B cell (primary cell): Measurements from ENCODE around the gene FSIP1. TPM values are rescaled to one million over a fixed set of nuclear protein-coding genes. Genes with fewer than 3 reads are reported as not detected.

Source experiments
- ATAC-seq: fragments of 200-7000 bp; cut with Tn5 transposase; one replicate; pipeline ENCODE4 v1.10.0; 2021; ENCODE audit warnings: low read depth, mild to moderate bottlenecking, moderate number of reproducible peaks, moderate library complexity
- CTCF ChIA-PET: fragments of 350-600 bp; sonication (Branson Sonifier 250); formaldehyde crosslinking; loops from one replicate; lab custom pipeline; 2021; ENCODE audit warnings: antibody characterized with exemption, inconsistent platforms; lab: Charles Lee
- POLR2A ChIA-PET: fragments of 350-600 bp; sonication (Branson Sonifier 250); formaldehyde crosslinking; loops from one replicate; lab custom pipeline; 2021; ENCODE audit warnings: antibody characterized with exemption; lab: Charles Lee
- DNase-seq: peaks from one replicate; pipeline ENCODE4 v3.0.0; 2013
- H2AFZ ChIP-seq: 2 replicates; pipeline ENCODE4 v1.6.1; 2012; ENCODE audit warnings: mild to moderate bottlenecking, low read depth, low read length; ENCODE audit not compliant: insufficient read depth, poor library complexity, severe bottlenecking
- H3K27ac ChIP-seq, 2 donors: 1 replicate in 1 of 2; 2 replicates in 1 of 2; pipeline ENCODE4 v1.5.1; 2012 to 2013; ENCODE audit warnings: low read length in 2 of 2, mild to moderate bottlenecking in 2 of 2, moderate library complexity in 1 of 2
- H3K27me3 ChIP-seq, 4 experiments: fragments of 200-600 bp in 1 of 4; sonication (generic) in 1 of 4; replicated peaks in 1 of 4; 1 replicate in 2 of 4; 2 replicates in 2 of 4; pipeline versions ENCODE4 v1.6.1 to v1.7.0; 2013 to 2016; ENCODE audit warnings: low read length in 3 of 4, mild to moderate bottlenecking in 2 of 4, mixed read lengths in 1 of 4, moderate library complexity in 1 of 4; ENCODE audit not compliant: insufficient read depth in 4 of 4, control insufficient read depth in 3 of 4; ENCODE audit errors: control extremely low read depth in 1 of 4
- H3K36me3 ChIP-seq, 2 experiments: replicated peaks in 1 of 2; 1 replicate in 1 of 2; 2 replicates in 1 of 2; pipeline versions ENCODE4 v1.6.1 to v1.7.1; 2013; ENCODE audit warnings: low read length in 1 of 2; ENCODE audit not compliant: insufficient read depth in 2 of 2, control insufficient read depth in 1 of 2; ENCODE audit errors: control extremely low read depth in 1 of 2, extremely low read depth in 1 of 2
- H3K4me1 ChIP-seq, 2 donors: fragments of 200-600 bp in 1 of 2; sonication (generic) in 1 of 2; 1 replicate in 1 of 2; 2 replicates in 1 of 2; pipeline versions ENCODE4 v1.5.1 to v1.6.1; 2013 to 2017; ENCODE audit warnings: low read length in 2 of 2; ENCODE audit not compliant: control insufficient read depth in 2 of 2, insufficient read depth in 2 of 2
- H3K4me2 ChIP-seq: replicated peaks from 2 replicates; pipeline ENCODE3; 2012; ENCODE audit warnings: mild to moderate bottlenecking, low read depth, low read length; ENCODE audit not compliant: poor library complexity, severe bottlenecking
- H3K4me3 ChIP-seq, 5 experiments: fragments of 200-600 bp in 1 of 5; sonication (generic) in 1 of 5; 1 replicate in 3 of 5; 2 replicates in 2 of 5; pipeline versions ENCODE4 v1.5.1 to v1.7.0; 2011 to 2016; ENCODE audit warnings: low read length in 4 of 5, mild to moderate bottlenecking in 4 of 5, low read depth in 2 of 5, control low read depth in 1 of 5, moderate library complexity in 1 of 5; ENCODE audit not compliant: insufficient read depth in 1 of 5; ENCODE audit errors: control extremely low read depth in 1 of 5, extremely low read depth in 1 of 5
- H3K79me2 ChIP-seq: fragments of 200-600 bp; sonication (generic); one replicate; pipeline ENCODE4 v1.6.0; 2016; ENCODE audit warnings: low read length; ENCODE audit not compliant: control insufficient read depth, insufficient read depth
- H3K9ac ChIP-seq: fragments of 200-600 bp; sonication (generic); 2 replicates; pipeline ENCODE4 v1.6.1; 2017; ENCODE audit warnings: mild to moderate bottlenecking, low read length, moderate library complexity
- H3K9me3 ChIP-seq, 3 donors: one replicate each; pipeline versions ENCODE4 v1.6.1 to v1.7.1; 2013; ENCODE audit warnings: low read length in 2 of 3; ENCODE audit not compliant: control insufficient read depth in 2 of 3, insufficient read depth in 1 of 3; ENCODE audit errors: control extremely low read depth in 1 of 3
- H4K20me1 ChIP-seq: 2 replicates; pipeline ENCODE4 v1.6.0; 2012; ENCODE audit warnings: mild to moderate bottlenecking, low read length; ENCODE audit not compliant: insufficient read depth, control insufficient read depth, poor library complexity, severe bottlenecking
- H3K27ac Mint-ChIP-seq: one replicate; pipeline ENCODE4 v1.8.0; 2021; ENCODE audit warnings: mixed read lengths
- H3K27me3 Mint-ChIP-seq: one replicate; pipeline ENCODE4 v1.8.0; 2021; ENCODE audit warnings: mixed read lengths
- H3K4me1 Mint-ChIP-seq: one replicate; pipeline ENCODE4 v1.8.0; 2021; ENCODE audit warnings: mixed read lengths
- H3K4me3 Mint-ChIP-seq: one replicate; pipeline ENCODE4 v1.8.0; 2021; ENCODE audit warnings: mixed read lengths
- H3K9me3 Mint-ChIP-seq: one replicate; pipeline ENCODE4 v1.8.0; 2022; ENCODE audit warnings: mixed read lengths; ENCODE audit not compliant: insufficient read depth
- EZH2 ChIP-seq: IDR thresholded peaks from 2 replicates; pipeline ENCODE4 v1.6.1; 2012; ENCODE audit warnings: borderline replicate concordance, low read depth, mild to moderate bottlenecking, moderate library complexity, low read length; ENCODE audit not compliant: insufficient read depth, poor library complexity, severe bottlenecking
- WGBS: methylation state at CpG from one replicate; pipeline ENCODE4 v1.1.5; 2013; ENCODE audit warnings: missing lambda C conversion rate; ENCODE audit not compliant: insufficient coverage; 5-methylcytosine and 5-hydroxymethylcytosine counted together
- intact Hi-C: fragments of 100-400 bp; cut with micrococcal nuclease; formaldehyde crosslinking; loops from one replicate; pipeline ENCODE4 v1.10.0; 2022
- polyA plus RNA-seq: library from polyadenylated mRNA; depleted of rRNA; stranded (reverse); fragments of >200 nt; gene quantifications from 2 replicates; pipeline ENCODE4 v1.2.3, GENCODE V29; 2012
- total RNA-seq, 2 donors: library from RNA; stranded (reverse); fragments of 120-200 nt in 1 of 2; gene quantifications; 1 replicate in 1 of 2; 2 replicates in 1 of 2; pipeline versions ENCODE4 v1.2.3 to v1.2.4, GENCODE V29; 2013 to 2022
- TF ChIP-seq, protein P1 (sequence below): fragments of 200-600 bp; IDR thresholded peaks from one replicate; pipeline ENCODE4 v1.8.0; 2022; ENCODE audit warnings: antibody characterized with exemption, mild to moderate bottlenecking

FSIP1 gene
- total and polyA plus RNA-seq, 2 donors (not counting 1 experiment from before 2014, with no cell fraction given), result 0.19 to 0.49 TPM

DNA sequence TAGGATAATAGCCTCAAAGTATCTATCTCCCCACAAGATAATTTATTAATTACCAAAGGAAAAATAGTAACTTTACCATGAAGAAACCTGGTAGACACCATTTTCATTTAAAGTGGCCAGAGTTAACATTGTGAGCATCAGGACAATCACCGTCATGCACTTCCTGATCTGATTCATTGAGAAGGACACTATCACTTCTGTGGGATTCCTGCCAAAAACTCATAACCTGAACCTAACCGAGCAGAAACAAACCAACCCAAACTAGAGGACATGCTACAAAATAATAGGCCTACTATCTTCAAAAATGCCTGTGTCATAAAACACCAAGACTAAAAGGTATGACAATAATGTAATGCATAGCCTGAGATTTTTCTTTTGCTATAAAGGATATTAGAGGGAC, 39.0 kb downstream of the FSIP1 start:
- no peaks in the 10 kb centered on the region for H4K20me1 ChIP-seq
- no peak overlapping the region for H3K9ac ChIP-seq
- intact Hi-C loops, result no loop called here
- Mint-ChIP-seq H3K9me3 (no peaks in the 10 kb centered on the region), H3K4me1 (no peaks in the 10 kb centered on the region), H3K27ac (no peak overlapping the region), H3K4me3 (no peak overlapping the region), H3K27me3 (peaks cover 26% of the 10 kb centered on the region)
- WGBS, result 0% methylated on average over 1 of the region's 2 CpGs
- peaks cover 0 to 7% (median 0%) of the 10 kb centered on the region in 4 experiments for H3K27me3 ChIP-seq
- ATAC-seq, result no peak
- no peaks in the 10 kb centered on the region for H3K9me3 ChIP-seq
- H3K36me3 ChIP-seq, result no peaks in the 10 kb centered on the region
- no peak overlapping the region for H3K4me2 ChIP-seq
- ChIA-PET POLR2A (no interaction called here), CTCF (no interaction called here)
- H3K4me1 ChIP-seq, result no peaks in the 10 kb centered on the region
- no peak overlapping the region for H3K4me3 ChIP-seq
- H3K79me2 ChIP-seq, result no peaks in the 10 kb centered on the region
- TF ChIP-seq, protein P1, sequence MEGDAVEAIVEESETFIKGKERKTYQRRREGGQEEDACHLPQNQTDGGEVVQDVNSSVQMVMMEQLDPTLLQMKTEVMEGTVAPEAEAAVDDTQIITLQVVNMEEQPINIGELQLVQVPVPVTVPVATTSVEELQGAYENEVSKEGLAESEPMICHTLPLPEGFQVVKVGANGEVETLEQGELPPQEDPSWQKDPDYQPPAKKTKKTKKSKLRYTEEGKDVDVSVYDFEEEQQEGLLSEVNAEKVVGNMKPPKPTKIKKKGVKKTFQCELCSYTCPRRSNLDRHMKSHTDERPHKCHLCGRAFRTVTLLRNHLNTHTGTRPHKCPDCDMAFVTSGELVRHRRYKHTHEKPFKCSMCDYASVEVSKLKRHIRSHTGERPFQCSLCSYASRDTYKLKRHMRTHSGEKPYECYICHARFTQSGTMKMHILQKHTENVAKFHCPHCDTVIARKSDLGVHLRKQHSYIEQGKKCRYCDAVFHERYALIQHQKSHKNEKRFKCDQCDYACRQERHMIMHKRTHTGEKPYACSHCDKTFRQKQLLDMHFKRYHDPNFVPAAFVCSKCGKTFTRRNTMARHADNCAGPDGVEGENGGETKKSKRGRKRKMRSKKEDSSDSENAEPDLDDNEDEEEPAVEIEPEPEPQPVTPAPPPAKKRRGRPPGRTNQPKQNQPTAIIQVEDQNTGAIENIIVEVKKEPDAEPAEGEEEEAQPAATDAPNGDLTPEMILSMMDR, result no peak
- no peak for TF ChIP-seq EZH2
- H2AFZ ChIP-seq, result no peak overlapping the region
- no peak overlapping the region for H3K27ac ChIP-seq
- no peak for DNase-seq

GRCh38 chr15:39741258-39741657, 41.4 kb downstream of the FSIP1 start:
- no peaks in the 10 kb centered on the region for H3K4me1 ChIP-seq
- no peaks in the 10 kb centered on the region for H4K20me1 ChIP-seq
- no peaks in the 10 kb centered on the region for H3K9me3 Mint-ChIP-seq
- H3K79me2 ChIP-seq, result no peaks in the 10 kb centered on the region
- H3K9me3 ChIP-seq, result no peaks in the 10 kb centered on the region
- no peak overlapping the region for H3K27ac Mint-ChIP-seq
- no peak for DNase-seq
- no peaks in the 10 kb centered on the region for H3K36me3 ChIP-seq
- H3K27me3 ChIP-seq, result no peaks in the 10 kb centered on the region
- intact Hi-C loops, result no loop called here
- H3K4me1 Mint-ChIP-seq, result no peaks in the 10 kb centered on the region
- POLR2A ChIA-PET, result no interaction called here
- CTCF ChIA-PET, result interaction anchor here (0.7 to 2.3 kb wide), 4 partner anchors 8 to 16 kb away, joined by 3 to 12 read pairs (median 5); no protein-coding TSS in a partner anchor
- no peak overlapping the region for H2AFZ ChIP-seq
- no peak overlapping the region for H3K4me3 ChIP-seq
- H3K27ac ChIP-seq, result no peak overlapping the region
- H3K4me3 Mint-ChIP-seq, result no peak overlapping the region
- H3K9ac ChIP-seq, result no peak overlapping the region
- ATAC-seq, result no peak
- peaks cover 17% of the 10 kb centered on the region for H3K27me3 Mint-ChIP-seq
- H3K4me2 ChIP-seq, result no peak overlapping the region
- TF ChIP-seq EZH2, result no peak
- TF ChIP-seq, protein P1, result no peak
